Natural killer cell (primary cell): Measurements from ENCODE around the gene DOLPP1. TPM values are rescaled to one million over a fixed set of nuclear protein-coding genes. Genes with fewer than 3 reads are reported as not detected.

Experiments
- ATAC-seq, 3 donors: fragments of 150-1000 bp in 2 of 3; fragments of 200-7000 bp in 1 of 3; cut with Tn5 transposase; 1 replicate in 1 of 3; 2 replicates in 2 of 3; pipeline ENCODE4 v1.10.0; 2021; ENCODE audit warnings: mild to moderate bottlenecking in 2 of 3, moderate library complexity in 2 of 3
- DNase-seq, 2 donors: peaks; one replicate each; pipeline versions ENCODE4 v3.0.0 to v3.0.0-alpha.2; 2013 to 2021; ENCODE audit warnings: mixed read lengths in 1 of 2
- H3K27ac ChIP-seq: one replicate; pipeline ENCODE4 v1.5.1; 2013; ENCODE audit warnings: mild to moderate bottlenecking, low read length
- H3K27me3 ChIP-seq: one replicate; pipeline ENCODE4 v1.6.1; 2013; ENCODE audit warnings: low read length; ENCODE audit not compliant: control insufficient read depth, insufficient read depth
- H3K36me3 ChIP-seq: one replicate; pipeline ENCODE4 v1.6.1; 2013; ENCODE audit warnings: low read length; ENCODE audit not compliant: control insufficient read depth, insufficient read depth
- H3K4me1 ChIP-seq: one replicate; pipeline ENCODE4 v1.6.1; 2013; ENCODE audit warnings: low read length; ENCODE audit not compliant: control insufficient read depth, insufficient read depth
- H3K4me3 ChIP-seq: one replicate; pipeline ENCODE4 v1.5.1; 2013; ENCODE audit warnings: low read length
- H3K9me3 ChIP-seq: one replicate; pipeline ENCODE4 v1.6.1; 2013; ENCODE audit warnings: low read length; ENCODE audit not compliant: control insufficient read depth, insufficient read depth
- H3K27ac Mint-ChIP-seq, 2 donors: one replicate each; pipeline ENCODE4 v1.8.0; 2022; ENCODE audit warnings: mild to moderate bottlenecking in 2 of 2, mixed read lengths in 2 of 2, moderate library complexity in 1 of 2
- H3K27me3 Mint-ChIP-seq, 2 donors: one replicate each; pipeline ENCODE4 v1.8.0; 2022; ENCODE audit warnings: low read depth in 2 of 2, mixed read lengths in 2 of 2
- H3K36me3 Mint-ChIP-seq: one replicate; pipeline ENCODE4 v1.8.0; 2022; ENCODE audit warnings: mixed read lengths
- H3K4me1 Mint-ChIP-seq, 2 donors: one replicate each; pipeline ENCODE4 v1.8.0; 2022; ENCODE audit warnings: mixed read lengths in 2 of 2
- H3K4me3 Mint-ChIP-seq: one replicate; pipeline ENCODE4 v1.8.0; 2022; ENCODE audit warnings: mild to moderate bottlenecking, moderate library complexity, mixed read lengths
- H3K9me3 Mint-ChIP-seq, 2 donors: one replicate each; pipeline ENCODE4 v1.8.0; 2022; ENCODE audit warnings: mixed read lengths in 2 of 2
- CTCF ChIP-seq: fragments of 200-600 bp; IDR thresholded peaks from one replicate; pipeline ENCODE4 v1.8.0; 2022; ENCODE audit warnings: antibody characterized with exemption
- WGBS: methylation state at CpG from one replicate; pipeline ENCODE4 v1.1.7; 2013; ENCODE audit warnings: missing lambda C conversion rate; ENCODE audit not compliant: insufficient coverage; 5-methylcytosine and 5-hydroxymethylcytosine counted together
- intact Hi-C: fragments of 100-400 bp; cut with micrococcal nuclease; formaldehyde crosslinking; loops from one replicate; pipeline ENCODE4 v1.14.2; 2022
- total RNA-seq, 4 donors: library from RNA; stranded (reverse); fragments of 120-200 nt in 1 of 4; gene quantifications; one replicate each; pipeline versions ENCODE4 v1.2.3 to v1.2.4, GENCODE V29; 2013 to 2022

The DOLPP1 gene
- total RNA-seq, 3 donors from 2014 or later (not counting 1 experiment from before 2014, with no cell fraction given), result 7.5 to 11.6 (median 7.8) TPM

GRCh38 chr9:129137292-129138143, 56.6 kb downstream of the DOLPP1 start:
- TF ChIP-seq CTCF, result no peak
- H3K4me1 Mint-ChIP-seq, result peaks cover 14 to 31% of the 10 kb centered on the region in 2 donors
- no peak overlapping the region for H3K27ac Mint-ChIP-seq
- ATAC-seq, result no peak
- H3K9me3 ChIP-seq, result no peaks in the 10 kb centered on the region
- H3K4me1 ChIP-seq, result peaks cover 32% of the 10 kb centered on the region
- no peaks in the 10 kb centered on the region for H3K9me3 Mint-ChIP-seq
- H3K27me3 Mint-ChIP-seq, result no peaks in the 10 kb centered on the region
- no peaks in the 10 kb centered on the region for H3K36me3 Mint-ChIP-seq
- H3K4me3 ChIP-seq, result no peak overlapping the region
- intact Hi-C loops, result no loop called here
- DNase-seq, result no peak
- H3K4me3 Mint-ChIP-seq, result no peak overlapping the region
- WGBS, result 94% methylated on average over 19 of the region's 19 CpGs
- H3K36me3 ChIP-seq, result peaks cover 28% of the 10 kb centered on the region
- no peak overlapping the region for H3K27ac ChIP-seq
- no peaks in the 10 kb centered on the region for H3K27me3 ChIP-seq

GRCh38 chr9:129138144-129138462, 57.2 kb downstream of the DOLPP1 start:
- no peaks in the 10 kb centered on the region for H3K9me3 Mint-ChIP-seq
- peaks cover 14 to 37% of the 10 kb centered on the region in 2 donors for H3K4me1 Mint-ChIP-seq
- H3K27ac Mint-ChIP-seq, result no peak overlapping the region
- no peak for ATAC-seq
- Histone ChIP-seq H3K36me3 (peaks cover 30% of the 10 kb centered on the region), H3K27ac (no peak overlapping the region), H3K9me3 (no peaks in the 10 kb centered on the region), H3K4me3 (no peak overlapping the region), H3K4me1 (peaks cover 35% of the 10 kb centered on the region), H3K27me3 (no peaks in the 10 kb centered on the region)
- no peaks in the 10 kb centered on the region for H3K36me3 Mint-ChIP-seq
- WGBS, result 93% methylated on average over 9 of the region's 9 CpGs
- intact Hi-C loops, result no loop called here
- no peak for DNase-seq
- H3K4me3 Mint-ChIP-seq, result no peak overlapping the region
- TF ChIP-seq CTCF, result no peak
- no peaks in the 10 kb centered on the region for H3K27me3 Mint-ChIP-seq

- intact Hi-C loops, result loop anchor here (1.0 kb wide), 1 partner anchor 488 kb away; the partner anchor contains the start of gene NTMT1
Observed at GRCh38 chr9:129138476-129139232, 57.7 kb downstream of the DOLPP1 start.

More at GRCh38 chr9:129138476-129139232, 57.7 kb downstream of the DOLPP1 start:
- ATAC-seq, result peak in 1 of 3 donors; percentile 2
- Histone ChIP-seq H3K27me3 (no peaks in the 10 kb centered on the region), H3K4me1 (peaks cover 35% of the 10 kb centered on the region), H3K27ac (no peak overlapping the region), H3K9me3 (no peaks in the 10 kb centered on the region), H3K4me3 (no peak overlapping the region), H3K36me3 (peaks cover 26% of the 10 kb centered on the region)
- TF ChIP-seq CTCF, result no peak
- 85% methylated on average over 21 of the region's 21 CpGs for WGBS
- H3K4me1 Mint-ChIP-seq, result peaks cover 14 to 39% of the 10 kb centered on the region in 2 donors
- no peaks in the 10 kb centered on the region for H3K27me3 Mint-ChIP-seq
- DNase-seq, result no peak
- no peaks in the 10 kb centered on the region for H3K9me3 Mint-ChIP-seq
- H3K4me3 Mint-ChIP-seq, result no peak overlapping the region
- H3K27ac Mint-ChIP-seq, result peak overlapping the region; percentile 91 to 93
- H3K36me3 Mint-ChIP-seq, result no peaks in the 10 kb centered on the region
